PFSK-1 (cell line): ENCODE results near the gene HOXA4.

Experiments
- POLR2AphosphoS5 ChIP-seq: IDR thresholded peaks from 2 replicates; pipeline ENCODE4 v1.6.1; 2012; ENCODE audit warnings: low read depth, mild to moderate bottlenecking, control low read depth, low read length, moderate library complexity
- TAF1 ChIP-seq: IDR thresholded peaks from 2 replicates; pipeline ENCODE4 v1.6.1; 2012; ENCODE audit warnings: low read length, control low read depth, borderline replicate concordance; ENCODE audit not compliant: insufficient read depth

- TF ChIP-seq POLR2AphosphoS5 (no peak), TAF1 (no peak)
Observed at GRCh38 chr7:27129729-27130539, 623 bp downstream of the HOXA4 start.
